Fibroblast of upper back skin (primary cell): ENCODE measurements around the gene LMNA.
"Not testable (repeated sequence)": the region's sequence is repeated elsewhere in the genome, so short reads cannot be mapped to it uniquely, and the experiment has no call there.

Source experiments
- DNase-seq: peaks from one replicate; pipeline ENCODE4 v3.0.0-alpha.2; 2013

Gene LMNA

DNA sequence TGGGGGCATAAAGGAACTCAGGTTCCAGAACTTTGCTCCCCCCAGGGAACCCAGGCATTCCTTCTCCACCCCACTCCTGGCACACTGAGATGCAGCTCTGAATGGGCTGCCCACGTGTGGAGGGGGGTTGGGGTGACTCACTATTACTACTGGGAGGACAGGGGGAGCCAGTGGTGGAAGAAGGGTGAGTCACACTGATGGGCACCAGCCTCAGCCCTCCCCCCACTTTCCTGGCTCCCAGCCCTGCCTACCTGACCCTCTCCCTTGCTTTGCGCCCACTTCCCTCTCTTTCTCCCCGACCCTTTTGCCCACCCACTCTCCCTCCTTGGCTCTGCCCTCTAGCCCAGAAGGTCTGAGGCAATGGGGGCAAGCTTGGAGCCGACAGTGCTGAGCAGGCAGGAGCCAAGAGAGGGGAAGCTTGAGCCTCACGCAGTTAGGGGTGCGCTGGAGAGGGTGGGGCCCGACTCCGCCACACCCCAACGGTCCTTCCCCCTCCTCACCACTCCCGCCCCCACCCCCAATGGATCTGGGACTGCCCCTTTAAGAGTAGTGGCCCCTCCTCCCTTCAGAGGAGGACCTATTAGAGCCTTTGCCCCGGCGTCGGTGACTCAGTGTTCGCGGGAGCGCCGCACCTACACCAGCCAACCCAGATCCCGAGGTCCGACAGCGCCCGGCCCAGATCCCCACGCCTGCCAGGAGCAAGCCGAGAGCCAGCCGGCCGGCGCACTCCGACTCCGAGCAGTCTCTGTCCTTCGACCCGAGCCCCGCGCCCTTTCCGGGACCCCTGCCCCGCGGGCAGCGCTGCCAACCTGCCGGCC lies at the start of gene LMNA:
TSS of gene LMNA (plus strand) at position 611 of the 818 bp plus-strand sequence. CDS start 208 bp downstream, outside the sequence.
- peak; percentile 97 for DNase-seq

DNA sequence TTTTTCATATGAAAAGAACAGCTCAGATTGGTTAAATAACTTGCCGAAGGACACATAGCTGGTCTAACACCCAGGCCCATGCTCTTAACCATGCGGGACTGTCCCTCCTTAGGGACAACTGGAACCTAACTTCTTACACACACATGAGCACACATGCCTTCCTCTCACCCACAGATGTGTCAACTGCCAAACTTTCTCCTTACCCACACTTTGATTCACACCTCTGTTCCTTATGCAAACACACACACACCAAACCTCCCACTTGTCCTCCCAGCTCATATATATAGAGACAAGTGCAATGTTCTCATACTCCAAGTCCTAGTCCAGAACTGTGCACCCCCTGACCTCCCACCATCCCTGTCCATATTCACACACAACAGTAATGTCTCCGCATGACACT lies 49.3 kb upstream of the LMNA start:
- DNase-seq, result no peak

DNA sequence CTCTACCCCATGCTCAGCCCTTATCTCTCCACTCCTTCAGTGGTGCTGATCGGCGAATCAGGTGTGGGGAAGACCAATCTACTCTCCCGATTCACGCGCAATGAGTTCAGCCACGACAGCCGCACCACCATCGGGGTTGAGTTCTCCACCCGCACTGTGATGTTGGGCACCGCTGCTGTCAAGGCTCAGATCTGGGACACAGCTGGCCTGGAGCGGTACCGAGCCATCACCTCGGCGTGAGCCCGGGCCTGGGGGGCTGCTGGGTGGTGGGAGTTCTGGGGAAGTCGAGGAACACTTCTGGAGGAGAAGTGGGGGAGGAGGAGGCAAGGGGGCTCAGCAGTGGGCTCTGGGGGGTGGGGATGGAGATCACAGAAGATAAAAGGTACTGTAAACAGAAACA lies 48.6 kb upstream of the LMNA start:
- no peak for DNase-seq

DNA sequence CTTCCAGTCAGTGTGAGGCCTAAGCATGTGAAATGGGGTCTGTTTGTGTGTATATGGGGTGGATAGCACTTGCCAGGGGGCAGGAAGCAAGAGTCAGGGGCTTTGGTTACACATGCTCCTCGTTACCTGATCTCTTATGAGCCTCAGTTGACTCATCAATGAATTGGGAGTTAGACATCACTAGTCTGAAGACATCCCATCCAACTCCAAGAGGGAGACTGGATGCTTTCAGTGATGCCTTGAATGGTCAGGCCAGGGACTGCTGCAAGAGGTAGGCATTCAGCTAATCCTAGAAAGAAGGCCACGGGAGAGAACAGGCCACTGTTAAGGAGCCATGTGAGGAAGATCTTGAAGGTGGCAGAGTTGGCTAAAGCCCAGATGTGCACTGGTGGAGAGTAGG lies 47.2 kb upstream of the LMNA start:
- no peak for DNase-seq

DNA sequence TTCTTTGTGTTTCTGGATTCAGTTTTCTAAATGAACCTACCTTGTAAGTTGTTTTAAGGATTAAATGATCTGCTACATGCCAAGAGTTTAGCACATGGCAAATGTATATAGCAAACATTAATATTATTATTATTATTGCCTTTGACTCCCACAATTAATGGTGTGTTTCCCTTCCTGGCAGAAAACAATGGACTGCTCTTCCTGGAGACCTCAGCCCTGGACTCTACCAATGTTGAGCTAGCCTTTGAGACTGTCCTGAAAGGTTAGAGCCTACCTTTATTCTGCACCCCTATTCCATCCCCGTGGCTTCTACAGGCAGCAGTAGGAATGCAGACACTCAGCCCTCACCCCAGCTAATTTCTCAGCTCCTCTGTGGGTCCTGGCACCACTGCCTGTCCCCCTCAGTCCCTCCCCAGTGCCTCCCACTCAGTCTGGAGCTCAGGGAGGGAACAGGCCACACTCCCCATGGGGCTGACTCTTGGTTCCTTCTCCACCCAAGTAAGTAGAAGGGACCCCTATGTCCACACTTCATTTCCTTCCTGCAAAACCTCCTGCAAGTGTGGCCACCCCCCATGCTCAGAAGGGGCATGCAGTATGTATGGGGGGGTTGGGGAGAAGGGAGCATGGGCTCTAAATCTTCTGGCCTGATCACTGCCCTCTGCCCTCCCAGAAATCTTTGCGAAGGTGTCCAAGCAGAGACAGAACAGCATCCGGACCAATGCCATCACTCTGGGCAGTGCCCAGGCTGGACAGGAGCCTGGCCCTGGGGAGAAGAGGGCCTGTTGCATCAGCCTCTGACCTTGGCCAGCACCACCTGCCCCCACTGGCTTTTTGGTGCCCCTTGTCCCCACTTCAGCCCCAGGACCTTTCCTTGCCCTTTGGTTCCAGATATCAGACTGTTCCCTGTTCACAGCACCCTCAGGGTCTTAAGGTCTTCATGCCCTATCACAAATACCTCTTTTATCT lies 44.7 kb upstream of the LMNA start:
- DNase-seq, result no peak

DNA sequence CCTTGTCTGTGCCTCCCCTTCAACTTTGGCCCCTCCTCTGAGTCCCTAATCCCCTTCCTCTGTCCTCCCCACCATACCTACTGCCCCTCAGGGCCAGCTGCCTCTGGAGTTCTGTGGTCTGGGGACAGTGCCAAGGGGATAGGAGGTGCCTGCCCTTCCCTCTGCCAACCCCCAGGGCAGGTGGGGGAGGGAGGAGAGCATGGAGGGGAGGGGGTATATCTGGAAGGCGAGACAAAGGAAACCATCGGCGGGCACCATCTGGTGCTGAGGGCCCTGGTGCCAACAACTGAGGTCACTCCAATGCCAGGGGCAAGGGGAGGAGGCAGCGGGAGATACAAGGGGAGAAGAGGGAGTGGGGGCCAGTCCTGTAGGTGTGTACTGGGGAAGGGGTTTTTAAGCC lies 44.0 kb upstream of the LMNA start:
- no peak for DNase-seq

DNA sequence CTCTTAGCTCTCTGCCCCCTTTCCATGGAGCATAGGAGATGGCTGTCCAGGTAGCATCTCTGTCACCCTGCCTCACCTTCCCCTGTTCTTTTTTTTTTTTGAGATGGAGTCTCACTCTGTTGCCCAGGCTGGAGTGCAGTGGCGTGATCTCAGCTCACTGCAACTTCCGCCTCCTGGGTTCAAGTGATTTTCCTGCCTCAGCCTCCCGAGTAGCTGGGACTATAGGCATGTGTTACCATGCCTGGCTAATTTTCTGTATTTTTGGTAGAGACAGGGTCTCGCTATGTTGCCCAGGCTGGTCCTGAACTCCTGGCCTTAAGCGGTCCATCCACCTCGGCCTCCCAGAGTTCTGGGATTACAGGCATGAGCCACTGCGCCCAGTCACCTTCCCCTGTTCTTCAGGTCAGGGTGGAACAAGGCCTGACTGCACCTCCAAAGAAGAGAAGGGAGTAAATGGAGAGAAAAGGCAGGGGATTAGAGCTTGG lies 43.1 kb upstream of the LMNA start:
- not testable (repeated sequence) for DNase-seq

DNA sequence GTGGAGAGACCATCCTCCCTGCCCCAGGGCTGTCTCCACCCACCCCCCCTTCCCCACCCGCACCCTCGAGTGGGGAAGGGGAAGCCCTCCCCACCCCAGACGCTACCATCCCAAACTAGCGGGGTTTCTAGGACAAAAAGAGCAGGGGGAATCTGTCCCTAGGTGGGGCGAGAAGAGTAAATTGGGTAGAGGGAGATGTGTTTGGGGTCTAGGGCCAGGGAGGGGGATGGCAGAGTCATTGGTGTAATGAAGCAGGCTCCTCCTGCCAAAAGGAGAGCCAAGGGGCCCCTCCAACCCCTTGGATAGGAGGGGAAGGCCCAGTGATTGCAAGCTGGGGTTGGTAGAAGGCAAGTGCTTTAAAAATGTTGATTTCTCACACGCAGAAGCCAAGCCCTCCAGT lies 42.3 kb upstream of the LMNA start:
- DNase-seq, result no peak

DNA sequence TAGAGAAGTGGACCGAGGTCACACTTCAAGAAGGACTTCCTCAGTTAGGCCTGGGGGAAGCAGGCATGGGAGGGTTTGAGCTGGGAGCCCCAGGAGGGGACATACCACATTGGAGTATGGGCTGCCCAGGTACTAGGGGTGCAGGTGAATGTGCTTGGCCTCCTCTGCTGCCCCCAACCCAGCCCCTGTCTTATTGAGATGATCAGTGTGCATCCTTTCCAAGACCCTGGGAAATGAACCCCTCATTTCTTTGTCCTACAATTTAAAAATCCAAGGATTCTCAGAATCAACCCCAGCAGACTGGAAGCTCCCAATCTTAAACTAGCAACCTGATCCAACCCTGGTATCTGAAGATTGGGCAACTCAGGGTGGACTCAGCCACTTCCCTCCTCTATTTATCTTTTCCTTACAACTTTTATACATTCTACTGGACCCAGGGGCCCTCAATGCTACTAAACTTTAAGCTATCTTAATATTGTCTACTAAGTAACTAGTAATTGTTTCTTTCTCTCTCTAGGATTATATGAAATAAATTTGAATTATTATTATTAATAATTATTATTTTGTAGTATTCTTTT lies 41.3 kb upstream of the LMNA start:
- DNase-seq, result no peak

DNA sequence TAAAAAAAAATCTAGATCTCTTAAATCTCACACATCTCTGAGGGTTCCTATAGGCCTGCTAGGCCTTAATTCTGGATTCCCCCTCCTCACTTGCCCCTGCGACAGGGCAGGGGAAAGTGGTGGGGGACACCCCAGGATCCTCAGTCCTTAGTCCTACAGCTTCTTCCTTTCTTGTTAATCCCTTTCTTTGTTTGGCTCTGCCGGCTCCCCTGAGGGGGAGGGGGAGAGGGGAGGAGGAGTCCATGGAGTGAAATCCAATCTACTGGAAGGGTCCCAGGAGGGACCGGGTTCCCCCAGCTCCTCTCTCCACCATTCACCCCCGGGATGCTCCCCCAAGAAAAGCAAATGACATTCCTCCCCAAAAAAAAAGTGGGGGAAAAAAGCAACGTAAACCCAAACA lies 40.8 kb upstream of the LMNA start:
- DNase-seq, result no peak

DNA sequence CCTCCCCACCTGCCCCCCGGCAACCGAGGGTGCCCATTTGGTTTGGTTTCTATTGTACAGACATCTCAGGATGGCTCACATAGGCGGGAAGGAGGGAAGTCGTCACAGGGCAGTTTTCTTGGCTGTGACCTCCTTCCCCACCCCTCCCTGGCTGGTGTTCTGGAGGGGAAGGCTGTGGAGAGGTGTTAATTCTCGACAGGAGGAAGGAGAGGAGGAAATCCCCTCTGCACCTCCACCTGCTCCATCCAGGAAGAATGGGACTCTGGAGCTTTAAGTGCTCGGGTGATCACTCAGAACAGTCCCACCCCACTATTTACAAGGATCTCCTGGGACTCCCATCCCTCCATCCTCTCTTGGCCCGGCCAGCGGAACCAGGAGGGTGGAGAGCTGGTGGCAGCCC lies 39.9 kb upstream of the LMNA start:
- DNase-seq, result no peak

DNA sequence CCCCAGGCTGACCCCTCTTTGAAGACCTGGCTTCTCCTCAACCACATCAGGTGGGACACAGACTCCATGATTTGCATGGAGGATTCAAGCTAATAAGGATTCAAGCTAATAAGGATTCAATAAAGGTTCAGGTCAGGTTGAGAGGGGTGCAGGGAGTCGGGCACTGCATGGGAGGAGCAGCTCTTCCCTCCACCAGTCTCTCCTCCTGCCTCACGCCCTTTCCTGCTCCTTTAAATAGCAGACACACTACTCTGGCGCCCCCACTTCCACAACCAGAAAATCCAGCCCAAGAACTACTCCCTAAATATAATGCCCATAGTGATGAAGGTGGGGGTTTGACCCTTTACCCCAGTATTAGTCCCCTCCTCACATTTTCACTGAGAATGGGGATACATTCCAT lies 39.3 kb upstream of the LMNA start:
- no peak for DNase-seq

DNA sequence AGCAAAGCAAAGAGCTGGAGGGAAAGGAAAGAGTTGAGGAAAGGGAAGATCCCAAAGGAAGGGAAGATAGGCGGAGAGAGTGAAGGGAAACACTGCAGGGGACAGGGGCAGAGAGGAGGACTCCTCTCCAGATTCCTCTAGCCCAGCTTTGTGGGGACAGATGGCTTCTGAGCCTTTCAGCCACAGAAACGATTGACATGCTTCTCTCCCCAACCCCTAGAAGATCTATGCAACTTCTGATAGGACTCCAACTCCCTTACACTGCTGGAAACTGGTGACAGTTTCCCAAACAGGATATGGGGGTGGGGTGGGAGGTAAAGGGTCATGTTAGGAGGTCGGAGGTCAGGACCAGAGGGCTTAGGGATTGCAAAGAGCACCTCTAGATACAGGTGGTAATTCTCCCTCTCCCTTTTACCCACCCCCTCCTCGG lies 38.7 kb upstream of the LMNA start:
- no peak for DNase-seq

DNA sequence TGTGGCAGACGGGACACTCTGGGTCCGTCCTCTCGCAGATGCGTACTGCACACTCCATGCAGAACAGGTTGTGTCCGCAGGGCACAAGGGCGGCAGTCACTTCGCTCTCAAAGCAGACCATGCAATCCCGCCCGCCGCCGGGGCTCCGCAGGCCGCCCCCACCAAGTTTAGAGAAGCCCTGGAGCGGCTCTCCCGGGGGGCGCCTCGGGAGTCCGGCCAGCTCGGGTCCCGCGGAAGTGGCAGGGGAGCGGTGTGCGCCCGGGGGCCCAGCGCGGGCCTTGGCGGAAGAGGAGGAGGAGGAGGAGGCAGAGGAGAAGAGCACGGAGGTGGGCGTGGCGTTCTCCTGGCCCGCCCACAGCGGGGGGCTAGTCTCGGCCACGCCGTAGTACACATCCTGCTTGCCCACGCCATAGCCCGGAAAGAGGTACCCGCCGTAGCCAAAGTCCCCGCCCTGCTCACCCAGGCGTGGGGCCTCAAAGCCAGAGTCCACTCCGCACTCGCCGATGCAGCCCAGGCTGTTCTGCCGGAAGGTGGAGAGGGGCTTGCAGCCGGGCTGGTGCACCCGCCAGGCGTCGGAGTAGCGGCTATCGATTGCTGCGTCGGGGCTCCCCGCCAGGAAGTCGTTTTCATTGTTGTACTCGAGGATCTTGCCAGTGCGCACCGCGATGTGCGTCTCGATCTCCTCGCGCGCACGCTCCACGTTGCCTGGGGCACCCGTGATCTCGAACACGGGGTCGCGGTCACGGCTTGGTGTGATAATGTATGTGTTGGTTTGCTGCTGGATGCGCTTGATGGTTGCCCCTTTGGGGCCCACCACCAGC lies 37.7 kb upstream of the LMNA start:
- no peak for DNase-seq

DNA sequence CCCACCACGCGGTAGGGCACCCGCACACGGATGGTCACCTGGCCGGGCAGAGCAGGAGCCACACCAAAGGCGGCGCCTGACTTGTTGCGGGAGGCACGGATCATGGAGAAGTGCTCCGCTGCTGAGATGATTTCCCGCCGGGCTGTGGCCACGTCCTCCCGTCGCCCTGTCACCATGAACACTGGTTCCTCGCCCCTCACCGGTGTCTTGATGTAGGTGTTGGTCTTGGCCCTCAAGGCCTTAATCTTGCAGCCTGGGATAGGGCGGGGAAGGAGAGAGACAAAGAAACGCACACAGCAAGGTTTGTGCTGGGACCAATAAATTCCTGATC lies 37.1 kb upstream of the LMNA start:
- DNase-seq, result no peak

DNA sequence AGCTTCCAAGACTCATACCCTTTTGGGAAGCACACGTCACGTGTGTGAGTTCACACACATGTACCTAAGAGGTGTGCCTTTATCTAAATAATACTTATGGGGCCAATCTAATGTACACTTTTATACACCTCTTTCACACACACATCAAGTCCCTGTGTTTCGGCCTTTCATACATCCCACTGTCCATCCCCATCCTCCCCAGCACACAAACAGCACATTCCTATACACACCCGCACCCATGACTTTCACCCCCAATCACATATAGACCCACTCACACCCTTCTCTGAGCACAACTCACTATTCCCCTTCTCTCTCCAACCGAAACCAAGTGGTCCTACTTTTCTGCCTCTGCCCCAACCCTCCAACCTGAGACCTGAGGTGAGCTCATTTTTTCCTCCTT lies 35.8 kb upstream of the LMNA start:
- DNase-seq, result no peak

DNA sequence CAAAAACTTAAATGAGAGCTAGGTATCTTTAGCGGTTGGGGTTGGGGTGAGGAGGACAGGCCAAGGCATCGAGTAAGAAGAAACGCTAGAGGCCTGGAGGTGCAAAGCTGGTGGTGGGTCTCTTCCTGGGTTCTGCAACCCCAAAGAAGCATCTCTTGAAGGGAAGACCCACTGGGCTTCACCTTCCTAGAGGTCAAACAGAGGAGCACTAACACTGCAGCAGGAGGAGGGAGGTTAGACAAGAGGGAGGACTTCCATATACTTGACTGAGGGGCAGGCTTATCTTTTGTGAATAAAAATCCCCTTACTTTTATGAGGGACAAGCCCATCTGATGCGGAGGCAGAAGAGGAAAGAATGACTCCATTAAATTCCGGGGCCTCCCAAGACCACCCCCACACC lies 34.7 kb upstream of the LMNA start:
- DNase-seq, result no peak

DNA sequence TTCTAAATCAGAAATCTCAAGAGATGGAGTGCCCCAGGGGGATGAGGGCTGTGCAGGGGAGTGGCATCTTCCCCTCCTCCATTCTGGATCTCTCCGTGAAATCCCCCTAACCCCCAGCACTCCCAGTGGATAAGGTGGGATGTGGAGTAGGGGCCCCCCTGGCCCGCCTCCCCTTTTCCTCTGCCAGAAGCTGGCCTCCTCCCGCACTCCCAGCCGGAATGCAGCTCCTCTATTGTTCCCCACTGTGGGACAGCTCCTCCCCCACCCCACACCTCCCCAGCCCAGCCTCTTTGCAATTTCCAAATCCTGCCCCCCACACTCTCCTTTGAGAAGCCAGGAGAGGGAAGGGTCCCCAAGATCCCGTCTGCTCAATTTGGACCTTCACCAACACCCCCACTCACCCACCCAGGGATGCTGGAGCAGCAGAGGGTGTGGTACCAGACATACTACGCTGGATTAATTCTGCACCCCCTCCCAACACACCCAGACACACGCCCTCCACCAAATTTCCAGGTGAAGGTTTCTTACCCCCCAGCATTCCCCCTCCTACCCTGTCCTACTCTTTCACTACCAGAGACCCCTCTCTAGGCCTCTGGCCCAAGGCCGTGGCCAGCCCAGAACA lies 34.2 kb upstream of the LMNA start:
- DNase-seq, result no peak

DNA sequence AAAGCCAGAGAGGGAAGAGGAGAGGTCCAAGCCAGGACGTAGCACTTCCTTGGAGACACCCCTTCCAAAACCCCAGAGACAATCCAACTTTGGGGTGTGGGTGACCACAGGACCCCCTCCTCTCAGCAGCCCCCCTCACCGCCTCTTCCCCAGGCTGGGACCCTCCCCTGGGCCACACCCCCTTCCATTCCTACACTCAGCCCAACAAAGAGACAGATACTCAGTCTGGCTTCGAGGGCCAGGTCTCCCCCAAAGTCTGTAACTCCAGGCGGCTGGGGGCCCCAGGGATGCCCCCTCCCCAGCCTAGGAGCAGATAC lies 33.7 kb upstream of the LMNA start:
- no peak for DNase-seq

DNA sequence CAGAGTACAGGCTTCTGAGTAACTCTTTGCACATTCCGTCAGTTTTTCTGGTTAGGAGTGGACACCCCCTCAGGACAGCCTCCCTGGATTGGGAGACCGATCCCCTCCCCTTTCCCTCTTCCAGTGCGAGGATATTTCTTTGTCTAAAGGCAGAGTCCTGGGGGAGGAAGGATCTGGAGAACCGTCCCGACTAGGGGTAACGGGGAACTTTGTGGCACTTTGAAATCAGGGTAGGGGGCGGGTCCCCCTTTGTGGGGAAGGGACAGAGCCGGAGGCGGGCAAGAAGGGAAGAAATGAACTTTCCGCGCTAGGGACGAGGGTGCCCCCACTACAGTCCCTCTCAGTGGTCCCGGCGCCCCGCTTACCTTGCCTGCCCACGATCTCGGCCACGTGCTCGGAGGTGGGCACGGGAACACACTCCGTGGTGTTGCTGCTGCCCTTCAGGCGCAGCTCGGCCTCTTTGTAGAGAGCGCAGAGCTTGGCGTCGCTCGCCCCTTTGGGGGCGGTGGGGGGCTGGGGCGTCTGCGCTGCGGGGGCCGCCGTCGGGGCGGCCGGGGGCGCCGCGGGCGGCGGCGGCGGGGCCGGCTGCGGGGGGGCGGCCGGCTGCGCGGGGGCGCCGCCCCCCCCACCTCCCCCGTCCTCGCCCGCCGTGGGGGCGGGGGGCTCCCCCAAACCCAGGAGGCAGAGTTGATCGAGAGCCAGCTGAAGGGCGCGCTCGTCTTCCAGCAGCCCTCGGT lies 33.2 kb upstream of the LMNA start:
- peak; percentile 40 for DNase-seq

DNA sequence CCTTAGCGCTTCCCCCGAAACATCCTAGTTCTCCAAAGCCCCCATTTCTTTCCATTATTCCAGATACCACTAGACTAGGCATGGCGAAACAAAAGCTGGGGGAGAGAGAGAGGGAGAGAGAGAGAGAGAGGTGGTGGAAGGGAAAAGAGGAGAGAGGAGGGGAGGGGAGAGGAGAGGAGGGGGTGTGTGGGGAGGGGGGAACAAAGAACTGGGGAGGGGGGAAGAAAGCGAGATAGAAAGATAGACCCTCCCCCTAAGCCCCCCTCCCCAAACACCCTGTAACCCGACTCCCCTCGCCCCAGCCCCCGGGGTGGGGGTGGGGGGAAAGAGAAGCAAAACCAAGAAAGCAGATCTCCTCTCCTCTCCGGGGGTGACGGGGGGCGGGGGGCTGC lies 32.6 kb upstream of the LMNA start:
- DNase-seq, result no peak
